Neuronal stem cell (in vitro differentiated cells): ENCODE measurements around the gene STK11IP.

Source experiments
- DNase-seq: peaks from one replicate; pipeline ENCODE4 v3.0.0-alpha.2; 2013; ENCODE audit warnings: low spot score
- H2AFZ ChIP-seq: one replicate; pipeline ENCODE4 v1.6.1; 2013; ENCODE audit warnings: mild to moderate bottlenecking, low read length, inconsistent platforms
- H2AK5ac ChIP-seq: 2 replicates; pipeline ENCODE4 v1.6.1; 2013; ENCODE audit warnings: low read depth, mild to moderate bottlenecking, inconsistent platforms, low read length, moderate library complexity, mixed read lengths
- H2BK120ac ChIP-seq: 2 replicates; pipeline ENCODE4 v1.6.1; 2013; ENCODE audit warnings: low read depth, mild to moderate bottlenecking, inconsistent platforms, low read length, moderate library complexity, mixed read lengths
- H2BK12ac ChIP-seq: one replicate; pipeline ENCODE4 v1.6.1; 2013; ENCODE audit warnings: low read length, inconsistent platforms
- H2BK15ac ChIP-seq: 2 replicates; pipeline ENCODE4 v1.6.1; 2013; ENCODE audit warnings: mild to moderate bottlenecking, low read length, inconsistent platforms, mixed read lengths
- H2BK5ac ChIP-seq: one replicate; pipeline ENCODE4 v1.6.1; 2013; ENCODE audit warnings: inconsistent platforms, mild to moderate bottlenecking, low read length, moderate library complexity
- H3K14ac ChIP-seq: one replicate; pipeline ENCODE4 v1.6.1; 2013; ENCODE audit warnings: low read length, inconsistent platforms
- H3K18ac ChIP-seq: 2 replicates; pipeline ENCODE4 v1.6.1; 2013; ENCODE audit warnings: low read length, inconsistent platforms
- H3K23ac ChIP-seq: 2 replicates; pipeline ENCODE4 v1.6.1; 2013; ENCODE audit warnings: low read depth, mild to moderate bottlenecking, mixed read lengths, low read length, inconsistent platforms; ENCODE audit not compliant: poor library complexity
- H3K27ac ChIP-seq: replicated peaks from 3 replicates; pipeline ENCODE4 v1.5.1; 2013; ENCODE audit warnings: low read length, inconsistent platforms
- H3K27me3 ChIP-seq, 3 experiments: 2 replicates each; pipeline ENCODE4 v1.6.1; 2013; ENCODE audit warnings: low read length in 3 of 3, mild to moderate bottlenecking in 2 of 3, inconsistent platforms in 1 of 3, low read depth in 1 of 3, mixed read lengths in 1 of 3, moderate library complexity in 1 of 3; ENCODE audit not compliant: control insufficient read depth in 3 of 3, insufficient read depth in 3 of 3
- H3K36me3 ChIP-seq, 2 donors: replicated peaks in 1 of 2; 2 replicates each; pipeline ENCODE4 v1.6.1; 2013; ENCODE audit warnings: low read length in 2 of 2; ENCODE audit not compliant: control insufficient read depth in 2 of 2, insufficient read depth in 2 of 2
- H3K4ac ChIP-seq: 2 replicates; pipeline ENCODE4 v1.6.1; 2013; ENCODE audit warnings: inconsistent platforms, mild to moderate bottlenecking, low read length, moderate library complexity
- H3K4me1 ChIP-seq, 2 donors: 1 replicate in 1 of 2; 2 replicates in 1 of 2; pipeline ENCODE4 v1.6.1; 2013; ENCODE audit warnings: low read length in 2 of 2, low read depth in 1 of 2; ENCODE audit not compliant: control insufficient read depth in 2 of 2, insufficient read depth in 1 of 2
- H3K4me2 ChIP-seq: one replicate; pipeline ENCODE4 v1.6.1; 2013; ENCODE audit warnings: mild to moderate bottlenecking, low read length, inconsistent platforms; ENCODE audit not compliant: insufficient read depth, poor library complexity, severe bottlenecking
- H3K4me3 ChIP-seq, 2 donors: 2 replicates each; pipeline ENCODE4 v1.5.1; 2013; ENCODE audit warnings: low read length in 2 of 2, mild to moderate bottlenecking in 2 of 2, inconsistent platforms in 1 of 2, moderate library complexity in 1 of 2
- H3K79me1 ChIP-seq: one replicate; pipeline ENCODE4 v1.6.1; 2013; ENCODE audit warnings: low read depth, mild to moderate bottlenecking, inconsistent platforms, low read length, moderate library complexity
- H3K9ac ChIP-seq: one replicate; pipeline ENCODE4 v1.6.1; 2013; ENCODE audit warnings: mild to moderate bottlenecking, low read depth, low read length, inconsistent platforms; ENCODE audit not compliant: poor library complexity
- H3K9me3 ChIP-seq, 2 donors: replicated peaks in 1 of 2; 2 replicates each; pipeline versions ENCODE3 to v1.6.1; 2013; ENCODE audit warnings: low read length in 2 of 2, mild to moderate bottlenecking in 2 of 2, inconsistent platforms in 1 of 2, low read depth in 1 of 2, mixed read lengths in 1 of 2, moderate library complexity in 1 of 2; ENCODE audit not compliant: control insufficient read depth in 2 of 2, insufficient read depth in 1 of 2
- H4K8ac ChIP-seq: one replicate; pipeline ENCODE4 v1.6.1; 2013; ENCODE audit warnings: low read depth, mild to moderate bottlenecking, inconsistent platforms, low read length, moderate library complexity
- H4K91ac ChIP-seq: one replicate; pipeline ENCODE4 v1.6.1; 2013; ENCODE audit warnings: low read length, low read depth, mild to moderate bottlenecking, inconsistent platforms; ENCODE audit not compliant: poor library complexity
- WGBS, 2 donors: extraction: QIAGEN DNeasy Blood & Tissue Kit; methylation state at CpG; one replicate each; pipeline ENCODE4 v1.1.7; 2013; ENCODE audit warnings: missing lambda C conversion rate in 2 of 2, mixed read lengths in 1 of 2; ENCODE audit not compliant: insufficient read length in 2 of 2, insufficient replicate concordance in 1 of 2; ENCODE audit errors: extremely low coverage in 2 of 2; 5-methylcytosine and 5-hydroxymethylcytosine counted together

STK11IP gene

DNA sequence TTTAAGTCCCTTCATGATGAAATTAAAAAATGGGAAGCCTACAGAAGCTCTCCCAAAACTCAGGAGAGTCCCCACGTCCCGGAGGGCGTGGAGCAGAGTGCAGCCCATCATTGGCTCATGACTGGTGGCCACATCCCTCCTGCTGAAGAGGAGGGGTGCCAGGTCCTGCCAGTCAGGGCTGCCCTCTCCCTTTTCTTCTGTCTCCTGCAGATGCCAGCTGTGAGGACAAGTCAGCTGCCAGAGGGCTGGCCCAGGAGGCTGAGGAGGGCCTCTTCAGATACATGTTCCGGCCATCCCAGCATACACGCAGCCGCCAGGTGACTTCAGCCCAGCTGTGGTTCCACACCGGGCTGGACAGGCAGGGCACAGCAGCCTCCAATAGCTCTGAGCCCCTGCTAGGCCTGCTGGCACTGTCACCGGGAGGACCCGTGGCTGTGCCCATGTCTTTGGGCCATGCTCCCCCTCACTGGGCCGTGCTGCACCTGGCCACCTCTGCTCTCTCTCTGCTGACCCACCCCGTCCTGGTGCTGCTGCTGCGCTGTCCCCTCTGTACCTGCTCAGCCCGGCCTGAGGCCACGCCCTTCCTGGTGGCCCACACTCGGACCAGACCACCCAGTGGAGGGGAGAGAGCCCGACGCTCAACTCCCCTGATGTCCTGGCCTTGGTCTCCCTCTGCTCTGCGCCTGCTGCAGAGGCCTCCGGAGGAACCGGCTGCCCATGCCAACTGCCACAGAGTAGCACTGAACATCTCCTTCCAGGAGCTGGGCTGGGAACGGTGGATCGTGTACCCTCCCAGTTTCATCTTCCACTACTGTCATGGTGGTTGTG is 23.0 kb upstream of the STK11IP start:
- no CpG with 5 or more reads among the region's 22 CpGs for WGBS, 2 donors

DNA sequence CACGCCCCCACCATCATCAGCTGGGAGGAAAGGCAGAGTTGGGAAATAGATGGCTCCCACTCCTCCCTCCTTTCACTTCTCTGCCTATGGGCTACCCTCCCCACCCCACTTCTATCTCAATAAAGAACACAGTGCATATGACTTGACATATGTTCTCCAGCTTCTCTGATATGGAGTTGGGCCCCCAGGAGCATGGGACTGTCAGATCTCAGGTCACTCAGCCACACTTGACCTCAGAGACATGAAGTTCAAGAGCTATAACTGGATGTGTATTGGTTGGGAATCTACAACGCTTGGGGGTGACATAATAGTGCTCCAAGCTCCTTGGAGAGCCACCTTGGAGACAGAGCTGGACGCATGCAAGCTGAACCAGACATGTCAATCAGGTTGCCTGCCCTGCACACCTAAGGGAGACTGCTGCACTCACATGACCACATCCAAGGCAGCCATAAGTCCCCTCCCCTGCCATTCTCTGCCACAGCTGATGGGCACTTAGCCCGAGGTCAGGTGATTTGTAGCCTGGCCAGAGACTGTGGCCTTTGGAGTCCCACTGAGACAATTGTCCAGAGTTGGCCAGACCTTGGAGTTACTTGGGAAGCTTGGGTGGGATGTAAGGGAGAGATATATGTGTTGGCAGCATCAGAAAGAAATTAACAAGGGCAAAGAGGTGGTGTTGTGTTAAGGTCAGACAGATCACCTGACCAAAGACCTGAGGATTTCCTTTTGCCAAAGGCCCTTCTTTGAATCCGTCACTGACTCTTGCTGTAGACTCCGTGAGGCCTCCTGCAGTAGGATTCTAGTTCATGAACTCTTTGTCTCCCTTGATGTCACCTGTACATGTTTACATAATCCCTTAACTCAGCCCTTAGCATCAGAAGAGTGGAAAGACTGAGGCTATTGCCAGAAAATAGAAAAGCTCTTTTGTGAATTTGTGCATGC is 21.8 kb upstream of the STK11IP start:
- H2BK120ac ChIP-seq, result no peak overlapping the region
- no peak overlapping the region for H4K91ac ChIP-seq

More for the DNA sequence above, 23.0 kb upstream of the STK11IP start:
- H3K27me3 ChIP-seq, result peaks cover 0 to 3% (median 2%) of the 10 kb centered on the region in 3 experiments
- H2BK15ac ChIP-seq, result peak overlapping the region; percentile 55
- H3K27ac ChIP-seq, result no peak overlapping the region
- H3K4ac ChIP-seq, result no peak overlapping the region
- peak overlapping the region; percentile 66 for H3K18ac ChIP-seq
- H3K4me1 ChIP-seq, result peaks cover 25 to 30% of the 10 kb centered on the region in 2 donors
- DNase-seq, result no peak
- H3K79me1 ChIP-seq, result peaks cover 9% of the 10 kb centered on the region
- H4K91ac ChIP-seq, result no peak overlapping the region
- no peaks in the 10 kb centered on the region for H3K9me3 ChIP-seq
- peak overlapping the region; percentile 5 for H3K14ac ChIP-seq
- peak overlapping the region; percentile 24 for H3K9ac ChIP-seq
- peak overlapping the region; percentile 85 for H4K8ac ChIP-seq
- peak overlapping the region; percentile 92 for H2BK12ac ChIP-seq
- H2AK5ac ChIP-seq, result peak overlapping the region; percentile 81
- H3K4me2 ChIP-seq, result no peak overlapping the region
- peak overlapping the region; percentile 11 for H3K23ac ChIP-seq
- H3K36me3 ChIP-seq, result peaks cover 0 to 5% of the 10 kb centered on the region in 2 donors
- H3K4me3 ChIP-seq, result no peak overlapping the region
- H2BK5ac ChIP-seq, result peak overlapping the region; percentile 80
- H2AFZ ChIP-seq, result no peak overlapping the region
- peak overlapping the region; percentile 82 for H2BK120ac ChIP-seq

DNA sequence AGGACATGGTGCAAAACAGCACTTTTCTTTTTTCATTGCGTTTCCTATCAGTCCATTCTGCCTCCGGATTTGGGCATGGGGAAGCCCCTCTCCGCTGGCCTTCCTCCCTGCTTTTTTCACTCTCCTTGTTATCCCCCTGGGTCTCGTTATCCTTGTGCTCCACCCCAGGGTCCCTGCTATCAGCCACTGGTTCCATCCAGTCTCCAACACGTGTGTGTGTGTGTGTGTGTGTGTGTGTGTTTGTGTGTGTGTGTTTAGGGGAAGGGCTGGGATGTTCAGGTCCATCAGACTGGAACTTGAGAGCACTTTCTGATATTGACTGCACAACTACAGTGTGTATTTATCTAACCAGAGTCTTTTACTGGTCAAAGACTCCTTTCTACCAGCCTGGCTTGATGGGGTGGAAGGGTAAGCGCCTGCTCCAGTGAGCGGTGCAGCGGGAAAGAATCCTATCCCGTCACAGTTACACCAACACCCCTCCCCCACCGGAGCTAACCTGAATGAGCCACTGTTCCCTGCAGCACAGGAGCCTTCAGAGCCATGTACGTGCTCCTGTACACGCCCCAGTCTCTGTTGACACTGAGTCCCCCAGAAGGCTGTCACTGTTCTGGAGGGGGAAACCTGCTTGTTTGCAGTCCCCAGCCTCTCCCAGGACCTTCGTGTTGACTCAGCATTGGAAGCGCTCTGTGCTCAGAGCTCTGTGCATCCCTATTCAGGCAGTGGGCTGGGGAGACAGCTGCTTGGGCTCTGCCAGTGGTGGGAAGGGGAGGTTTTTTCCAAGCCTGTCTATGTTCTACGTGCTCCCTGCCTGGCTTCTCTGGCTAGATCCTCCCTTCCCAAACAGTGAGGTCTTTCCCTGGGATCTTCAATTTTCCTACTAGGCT is 20.9 kb upstream of the STK11IP start:
- H2AK5ac ChIP-seq, result no peak overlapping the region
- H3K9ac ChIP-seq, result no peak overlapping the region
- WGBS, 2 donors, result no CpG with 5 or more reads among the region's 15 CpGs
- no peak overlapping the region for H2BK5ac ChIP-seq
- no peak overlapping the region for H3K4ac ChIP-seq
- peak overlapping the region; percentile 91 for H2AFZ ChIP-seq
- peak overlapping the region; percentile 2 for H2BK15ac ChIP-seq
- peaks cover 22 to 24% of the 10 kb centered on the region in 2 donors for H3K4me1 ChIP-seq
- peaks cover 0 to 3% (median 0%) of the 10 kb centered on the region in 3 experiments for H3K27me3 ChIP-seq
- no peak for DNase-seq
- peak overlapping the region in 1 of 2 donors; percentile 26 for H3K4me3 ChIP-seq
- H2BK120ac ChIP-seq, result peak overlapping the region; percentile 10
- H4K91ac ChIP-seq, result peak overlapping the region; percentile 14
- H3K18ac ChIP-seq, result peak overlapping the region; percentile 76
- no peaks in the 10 kb centered on the region for H3K79me1 ChIP-seq
- H2BK12ac ChIP-seq, result no peak overlapping the region
- peak overlapping the region; percentile 69 for H3K4me2 ChIP-seq
- H4K8ac ChIP-seq, result peak overlapping the region; percentile 84
- H3K9me3 ChIP-seq, result no peaks in the 10 kb centered on the region
- peak overlapping the region; percentile 6 for H3K23ac ChIP-seq
- H3K27ac ChIP-seq, result peak overlapping the region; percentile 39
- H3K14ac ChIP-seq, result no peak overlapping the region
- H3K36me3 ChIP-seq, result no peaks in the 10 kb centered on the region

More for the DNA sequence above, 21.8 kb upstream of the STK11IP start:
- Histone ChIP-seq H3K4ac (no peak overlapping the region), H3K4me2 (no peak overlapping the region), H4K8ac (no peak overlapping the region), H3K23ac (no peak overlapping the region), H3K27me3 (peaks cover 0 to 3% (median 0%) of the 10 kb centered on the region in 3 experiments), H3K4me1 (peaks cover 25 to 27% of the 10 kb centered on the region in 2 donors), H2AK5ac (peak overlapping the region; percentile 81), H3K18ac (peak overlapping the region; percentile 25), H2BK15ac (peak overlapping the region; percentile 55), H3K14ac (no peak overlapping the region), H3K79me1 (no peaks in the 10 kb centered on the region), H3K27ac (no peak overlapping the region), H3K36me3 (no peaks in the 10 kb centered on the region), H2BK5ac (no peak overlapping the region), H2BK12ac (peak overlapping the region; percentile 92), H2AFZ (peak overlapping the region; percentile 91), H3K9ac (no peak overlapping the region), H3K4me3 (peak overlapping the region in 1 of 2 donors; percentile 9), H3K9me3 (no peaks in the 10 kb centered on the region)
- DNase-seq, result no peak
- no CpG with 5 or more reads among the region's 6 CpGs for WGBS, 2 donors
